GM12878 (cell line): ENCODE results near the gene MLKL. TPM values are rescaled to one million over a fixed set of nuclear protein-coding genes. Genes with fewer than 3 reads are reported as not detected.

Source experiments
- ATAC-seq: fragments of 200-7000 bp; cut with Tn5 transposase; 3 replicates; pipeline ENCODE4 v1.9.1; 2020; ENCODE audit warnings: mild to moderate bottlenecking, moderate library complexity
- BruUV-seq: library from RNA; stranded (reverse); fragments of 400-500 nt; replicated peaks from 2 replicates; lab custom pipeline; 2021; lab: Mats Ljungman, UMichigan
- CTCF ChIA-PET: fragments of 300-600 bp; sonication (Branson Sonifier 250); formaldehyde crosslinking; extraction: SDS; loops from one replicate; lab custom pipeline; 2021; ENCODE audit warnings: inconsistent platforms; lab: Yijun Ruan, JAX
- POLR2A ChIA-PET: fragments of 350-600 bp; formaldehyde crosslinking; extraction: SDS; loops from one replicate; lab custom pipeline; 2021; ENCODE audit warnings: inconsistent platforms; lab: Charles Lee
- RAD21 ChIA-PET: fragments of 300-600 bp; sonication (Branson Sonifier 250); formaldehyde crosslinking; loops from one replicate; lab custom pipeline; 2023; ENCODE audit warnings: antibody characterized with exemption; ENCODE audit not compliant: unreplicated experiment; lab: Charles Lee
- SMC1A ChIA-PET: fragments of 300-600 bp; sonication (Branson Sonifier 250); formaldehyde crosslinking; loops from one replicate; lab custom pipeline; 2023; ENCODE audit not compliant: unreplicated experiment, uncharacterized antibody; lab: Charles Lee
- DNase-seq: peaks from one replicate; pipeline ENCODE4 v3.0.0-alpha.2; 2011; ENCODE audit warnings: low read depth, low spot score
- FAIRE-seq: peaks from 3 replicates; lab custom pipeline; 2011; peaks lifted over from hg19 to GRCh38; lab: Jason Lieb, UNC
- H2AFZ ChIP-seq: 2 replicates; pipeline ENCODE4 v1.6.0; 2011; ENCODE audit warnings: low read depth, low read length, control low read depth; ENCODE audit not compliant: control insufficient read depth
- H3K27ac ChIP-seq: 2 replicates; pipeline ENCODE4 v1.5.1; 2011; ENCODE audit warnings: control low read depth; ENCODE audit not compliant: control insufficient read depth, insufficient read depth
- H3K27me3 ChIP-seq, 2 experiments: replicated peaks in 1 of 2; 2 replicates each; pipeline versions ENCODE4 v1.6.0 to v1.6.1; 2011; ENCODE audit warnings: low read length in 1 of 2; ENCODE audit not compliant: control insufficient read depth in 2 of 2, insufficient read depth in 2 of 2
- H3K36me3 ChIP-seq, 2 experiments: 2 replicates each; pipeline ENCODE4 v1.5.1; 2011; ENCODE audit warnings: low read length in 1 of 2; ENCODE audit not compliant: control insufficient read depth in 2 of 2, insufficient read depth in 2 of 2
- H3K4me1 ChIP-seq: 2 replicates; pipeline ENCODE4 v1.6.1; 2011; ENCODE audit warnings: mild to moderate bottlenecking, low read length, moderate library complexity, mixed read lengths; ENCODE audit not compliant: control insufficient read depth, insufficient read depth
- H3K4me2 ChIP-seq: 2 replicates; pipeline ENCODE4 v1.6.0; 2011; ENCODE audit warnings: control low read depth; ENCODE audit not compliant: control insufficient read depth, insufficient read depth
- H3K4me3 ChIP-seq: fragments of 200-600 bp; sonication (generic); 2 replicates; pipeline ENCODE4 v1.5.1; 2016
- H3K79me2 ChIP-seq: 2 replicates; pipeline ENCODE4 v1.6.0; 2011; ENCODE audit warnings: low read length; ENCODE audit not compliant: control insufficient read depth, insufficient read depth
- H3K9ac ChIP-seq: 2 replicates; pipeline ENCODE4 v1.8.0; 2011; ENCODE audit warnings: low read length, control low read depth, mixed read lengths; ENCODE audit not compliant: control insufficient read depth, insufficient read depth
- H3K9me3 ChIP-seq: replicated peaks from 3 replicates; pipeline ENCODE4 v1.5.1; 2011; ENCODE audit warnings: mild to moderate bottlenecking, low read length; ENCODE audit not compliant: control insufficient read depth, insufficient read depth
- H4K20me1 ChIP-seq: 2 replicates; pipeline ENCODE4 v1.6.0; 2011; ENCODE audit not compliant: control insufficient read depth, insufficient read depth
- ATF7 ChIP-seq: fragments of 450-650 bp; IDR thresholded peaks from 2 replicates; pipeline ENCODE4 v1.6.1; 2016; ENCODE audit warnings: low read depth, mild to moderate bottlenecking
- CREB1 ChIP-seq: IDR thresholded peaks from 2 replicates; pipeline ENCODE4 v1.6.1; 2012; ENCODE audit warnings: low read depth, mild to moderate bottlenecking, inconsistent platforms
- EP300 ChIP-seq, 2 experiments: fragments of 150-350 bp in 1 of 2; IDR thresholded peaks; 2 replicates each; pipeline ENCODE4 v1.6.1; 2011 to 2012; ENCODE audit warnings: low read depth in 2 of 2, low read length in 2 of 2, borderline replicate concordance in 1 of 2, improper control_type of control experiment in 1 of 2, inconsistent platforms in 1 of 2; ENCODE audit not compliant: control insufficient read depth in 1 of 2
- PAX8 ChIP-seq: fragments of 450-650 bp; IDR thresholded peaks from 2 replicates; pipeline ENCODE4 v1.6.1; 2017; ENCODE audit warnings: mild to moderate bottlenecking, moderate library complexity
- POU2F2 ChIP-seq: IDR thresholded peaks from 3 replicates; pipeline ENCODE4 v1.6.1; 2011; ENCODE audit warnings: low read depth, mild to moderate bottlenecking, low read length, borderline replicate concordance
- PRDM15 ChIP-seq: fragments of 450-650 bp; formaldehyde crosslinking; IDR thresholded peaks from 2 replicates; pipeline ENCODE4 v1.4.0; 2020; ENCODE audit warnings: mild to moderate bottlenecking, moderate library complexity
- SIX5 ChIP-seq: IDR thresholded peaks from 2 replicates; pipeline ENCODE4 v1.6.1; 2011; ENCODE audit warnings: mild to moderate bottlenecking, low read depth, low read length, moderate library complexity; ENCODE audit not compliant: severe bottlenecking
- SUPT20H ChIP-seq: IDR thresholded peaks from 2 replicates; pipeline ENCODE4 v1.6.1; 2011; ENCODE audit warnings: low read depth, mild to moderate bottlenecking, low read length, moderate library complexity, borderline replicate concordance; ENCODE audit not compliant: control insufficient read depth
- WGBS: methylation state at CpG from one replicate; pipeline ENCODE4 v1.1.6; 2016; ENCODE audit warnings: low lambda C conversion rate; ENCODE audit not compliant: insufficient replicate concordance, insufficient coverage; ENCODE audit errors: missing lambda C conversion rate; 5-methylcytosine and 5-hydroxymethylcytosine counted together
- in situ Hi-C: fragments of 300-500 bp; cut with MboI; formaldehyde crosslinking; loops from 9 replicates; pipeline ENCODE4 v1.14.3; 2018; ENCODE audit warnings: mixed read lengths
- intact Hi-C: fragments of 100-400 bp; cut with micrococcal nuclease; formaldehyde crosslinking; loops from one replicate; pipeline ENCODE4 v1.14.2; 2022; ENCODE audit not compliant: unreplicated experiment
- polyA plus RNA-seq, 11 experiments: library from polyadenylated mRNA; depleted of rRNA in 4 of 11; unstranded in 6 of 11; stranded (reverse) in 5 of 11; fragments of >200 nt; fragmentation: Nextera tagmentation in 4 of 11; fragmentation: Illumina TruSeq in 1 of 11; extraction: Ambion mirVana in 4 of 11; extraction: Trizol in 1 of 11; gene quantifications; 1 replicate in 1 of 11; 2 replicates in 10 of 11; pipeline versions ENCODE4 v1.2.1 to v1.2.3, GENCODE V29; 2011 to 2016; ENCODE audit warnings: inconsistent platforms in 2 of 11, missing spikeins in 2 of 11, low read depth in 1 of 11
- total RNA-seq, 4 experiments: library from RNA; depleted of rRNA in 3 of 4; stranded (reverse); fragments of >200 nt in 3 of 4; fragmentation: Illumina TruSeq in 1 of 4; extraction: Trizol in 1 of 4; gene quantifications; 2 replicates each; pipeline versions ENCODE4 v1.2.1 to v1.2.3, GENCODE V29; 2013 to 2021
- TF ChIP-seq, protein P1 (sequence below): fragments of 450-650 bp; IDR thresholded peaks from 2 replicates; pipeline ENCODE4 v1.6.1; 2016; ENCODE audit warnings: mild to moderate bottlenecking
- TF ChIP-seq, protein P2 (sequence below): fragments of 450-650 bp; IDR thresholded peaks from 2 replicates; pipeline ENCODE4 v1.6.1; 2017; ENCODE audit warnings: mild to moderate bottlenecking, moderate library complexity
- TF ChIP-seq, protein P3 (sequence below): fragments of 150-350 bp; IDR thresholded peaks from 2 replicates; pipeline ENCODE4 v1.6.1; 2014; ENCODE audit warnings: mild to moderate bottlenecking, low read depth, low read length

MLKL gene
- total and polyA plus RNA-seq, 10 of the 15 experiments (the other 5 are each of a cell fraction or from before 2014, with no cell fraction given), result 3.8 to 14.5 (median 11.2) TPM

DNA sequence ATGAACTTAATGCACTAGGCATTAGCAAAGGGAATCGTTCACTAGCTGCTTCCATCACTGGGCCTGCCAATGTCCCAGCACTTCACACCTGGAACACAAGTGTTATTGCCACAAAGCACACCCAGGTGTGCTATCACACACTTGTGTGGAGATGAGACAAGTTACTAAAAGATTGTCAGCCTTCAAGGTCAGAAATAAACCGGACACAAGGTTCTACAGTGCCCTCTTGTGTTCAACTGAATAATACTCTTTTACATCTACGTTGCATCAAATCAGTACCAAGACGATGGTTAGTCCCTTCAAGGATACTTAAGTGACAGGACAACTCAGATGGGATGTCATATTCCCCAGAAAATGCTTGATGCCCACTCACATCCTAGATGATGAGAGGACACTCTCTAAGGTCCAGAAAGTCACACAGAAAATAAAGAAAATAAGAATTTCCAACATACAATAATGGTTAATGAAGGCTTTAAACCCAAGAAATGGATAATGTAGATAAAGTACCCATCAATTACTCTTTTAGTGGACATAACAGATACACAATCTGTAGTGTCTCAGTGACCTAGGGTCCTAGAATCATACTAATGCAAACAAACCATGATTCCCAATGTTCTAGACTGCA lies 77.3 kb downstream of the MLKL start:
- H3K4me3 ChIP-seq, result no peak overlapping the region
- peaks cover 26 to 30% of the 10 kb centered on the region in 2 experiments for H3K36me3 ChIP-seq
- WGBS, result 54% methylated on average over 4 of the region's 4 CpGs
- H3K27ac ChIP-seq, result no peak overlapping the region
- H4K20me1 ChIP-seq, result no peaks in the 10 kb centered on the region; the same call in 1 of the 2 replicates
- ATAC-seq, result peak; percentile 76
- H3K9me3 ChIP-seq, result no peaks in the 10 kb centered on the region
- RAD21 ChIA-PET, result interaction anchor here (0.8 to 1.5 kb wide), 4 partner anchors 15 to 311 kb away, joined by 3 to 4 read pairs (median 4); no protein-coding TSS in a partner anchor
- in situ Hi-C loops (loop anchor here (10.0 kb wide), 1 partner anchor 309 kb away; no protein-coding TSS in a partner anchor), intact Hi-C loops (loop anchor here (2.0 kb wide), 2 partner anchors 129 to 315 kb away; no protein-coding TSS in a partner anchor)
- H2AFZ ChIP-seq, result no peak overlapping the region
- SMC1A ChIA-PET, result interaction anchor here (0.7 to 1.5 kb wide), 5 partner anchors 16 to 186 kb away, joined by 3 to 4 read pairs (median 3); partner anchors contain the start of gene GLG1
- no peak overlapping the region for H3K4me2 ChIP-seq
- no TSS peak for BruUV-seq
- H3K79me2 ChIP-seq, result no peaks in the 10 kb centered on the region
- POLR2A ChIA-PET, result no interaction called here
- no peak for DNase-seq
- CTCF ChIA-PET, result interaction anchor here (0.7 to 1.7 kb wide), 18 partner anchors 11 to 313 kb away, joined by 3 to 11 read pairs (median 4); partner anchors contain the start of gene GLG1
- peak; percentile 75 for FAIRE-seq
- H3K4me1 ChIP-seq, result peaks cover 8% of the 10 kb centered on the region
- no peaks in the 10 kb centered on the region for H3K27me3 ChIP-seq
- H3K9ac ChIP-seq, result no peak overlapping the region
- TF ChIP-seq, protein P1, sequence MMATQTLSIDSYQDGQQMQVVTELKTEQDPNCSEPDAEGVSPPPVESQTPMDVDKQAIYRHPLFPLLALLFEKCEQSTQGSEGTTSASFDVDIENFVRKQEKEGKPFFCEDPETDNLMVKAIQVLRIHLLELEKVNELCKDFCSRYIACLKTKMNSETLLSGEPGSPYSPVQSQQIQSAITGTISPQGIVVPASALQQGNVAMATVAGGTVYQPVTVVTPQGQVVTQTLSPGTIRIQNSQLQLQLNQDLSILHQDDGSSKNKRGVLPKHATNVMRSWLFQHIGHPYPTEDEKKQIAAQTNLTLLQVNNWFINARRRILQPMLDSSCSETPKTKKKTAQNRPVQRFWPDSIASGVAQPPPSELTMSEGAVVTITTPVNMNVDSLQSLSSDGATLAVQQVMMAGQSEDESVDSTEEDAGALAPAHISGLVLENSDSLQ, result peak; percentile 10; the same call in 1 of the 2 replicates
- no peak for TF ChIP-seq CREB1
- TF ChIP-seq POU2F2, result no peak
- no peak for TF ChIP-seq PAX8
- TF ChIP-seq, protein P2, sequence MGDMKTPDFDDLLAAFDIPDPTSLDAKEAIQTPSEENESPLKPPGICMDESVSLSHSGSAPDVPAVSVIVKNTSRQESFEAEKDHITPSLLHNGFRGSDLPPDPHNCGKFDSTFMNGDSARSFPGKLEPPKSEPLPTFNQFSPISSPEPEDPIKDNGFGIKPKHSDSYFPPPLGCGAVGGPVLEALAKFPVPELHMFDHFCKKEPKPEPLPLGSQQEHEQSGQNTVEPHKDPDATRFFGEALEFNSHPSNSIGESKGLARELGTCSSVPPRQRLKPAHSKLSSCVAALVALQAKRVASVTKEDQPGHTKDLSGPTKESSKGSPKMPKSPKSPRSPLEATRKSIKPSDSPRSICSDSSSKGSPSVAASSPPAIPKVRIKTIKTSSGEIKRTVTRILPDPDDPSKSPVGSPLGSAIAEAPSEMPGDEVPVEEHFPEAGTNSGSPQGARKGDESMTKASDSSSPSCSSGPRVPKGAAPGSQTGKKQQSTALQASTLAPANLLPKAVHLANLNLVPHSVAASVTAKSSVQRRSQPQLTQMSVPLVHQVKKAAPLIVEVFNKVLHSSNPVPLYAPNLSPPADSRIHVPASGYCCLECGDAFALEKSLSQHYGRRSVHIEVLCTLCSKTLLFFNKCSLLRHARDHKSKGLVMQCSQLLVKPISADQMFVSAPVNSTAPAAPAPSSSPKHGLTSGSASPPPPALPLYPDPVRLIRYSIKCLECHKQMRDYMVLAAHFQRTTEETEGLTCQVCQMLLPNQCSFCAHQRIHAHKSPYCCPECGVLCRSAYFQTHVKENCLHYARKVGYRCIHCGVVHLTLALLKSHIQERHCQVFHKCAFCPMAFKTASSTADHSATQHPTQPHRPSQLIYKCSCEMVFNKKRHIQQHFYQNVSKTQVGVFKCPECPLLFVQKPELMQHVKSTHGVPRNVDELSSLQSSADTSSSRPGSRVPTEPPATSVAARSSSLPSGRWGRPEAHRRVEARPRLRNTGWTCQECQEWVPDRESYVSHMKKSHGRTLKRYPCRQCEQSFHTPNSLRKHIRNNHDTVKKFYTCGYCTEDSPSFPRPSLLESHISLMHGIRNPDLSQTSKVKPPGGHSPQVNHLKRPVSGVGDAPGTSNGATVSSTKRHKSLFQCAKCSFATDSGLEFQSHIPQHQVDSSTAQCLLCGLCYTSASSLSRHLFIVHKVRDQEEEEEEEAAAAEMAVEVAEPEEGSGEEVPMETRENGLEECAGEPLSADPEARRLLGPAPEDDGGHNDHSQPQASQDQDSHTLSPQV, result no peak
- TF ChIP-seq SUPT20H, result no peak
- TF ChIP-seq, protein P3, sequence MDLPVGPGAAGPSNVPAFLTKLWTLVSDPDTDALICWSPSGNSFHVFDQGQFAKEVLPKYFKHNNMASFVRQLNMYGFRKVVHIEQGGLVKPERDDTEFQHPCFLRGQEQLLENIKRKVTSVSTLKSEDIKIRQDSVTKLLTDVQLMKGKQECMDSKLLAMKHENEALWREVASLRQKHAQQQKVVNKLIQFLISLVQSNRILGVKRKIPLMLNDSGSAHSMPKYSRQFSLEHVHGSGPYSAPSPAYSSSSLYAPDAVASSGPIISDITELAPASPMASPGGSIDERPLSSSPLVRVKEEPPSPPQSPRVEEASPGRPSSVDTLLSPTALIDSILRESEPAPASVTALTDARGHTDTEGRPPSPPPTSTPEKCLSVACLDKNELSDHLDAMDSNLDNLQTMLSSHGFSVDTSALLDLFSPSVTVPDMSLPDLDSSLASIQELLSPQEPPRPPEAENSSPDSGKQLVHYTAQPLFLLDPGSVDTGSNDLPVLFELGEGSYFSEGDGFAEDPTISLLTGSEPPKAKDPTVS, result no peak
- TF ChIP-seq ATF7, result no peak
- no peak for TF ChIP-seq EP300 (IDR thresholded peaks at IDR 0.05; ENCODE audit: borderline replicate concordance in 1 of 2, control insufficient read depth in 1 of 2, low read depth in 2 of 2, low read length in 2 of 2)
- TF ChIP-seq PRDM15 (CRISPR knock-in tag), result no peak
- TF ChIP-seq SIX5, result no peak
